Vagina (tissue), 2 donors: ENCODE results near the gene KLC3.

Source experiments
- CTCF ChIP-seq, 3 experiments: fragments of 450-650 bp in 2 of 3; fragments of 200-600 bp in 1 of 3; sonication (generic) in 1 of 3; IDR thresholded peaks; one replicate each; pipeline ENCODE4 v1.5.1; 2017 to 2019; ENCODE audit warnings: antibody characterized with exemption in 3 of 3, mild to moderate bottlenecking in 2 of 3, moderate library complexity in 2 of 3
- POLR2A ChIP-seq, 2 donors: fragments of 450-650 bp; IDR thresholded peaks; one replicate each; pipeline ENCODE4 v1.6.1; 2017; ENCODE audit warnings: antibody characterized with exemption in 2 of 2, mild to moderate bottlenecking in 2 of 2, moderate library complexity in 2 of 2

- no peak for TF ChIP-seq CTCF (IDR thresholded peaks at IDR 0.05)
- TF ChIP-seq POLR2A (IDR thresholded peaks at IDR 0.05), result no peak
These were observed 5.9 kb downstream of the KLC3 start for GRCh38 chr19:45346449-45346848.
